H1 (cell line): ENCODE measurements around the gene STXBP5.

ENCODE experiments used
- CTCF ChIP-seq, 3 experiments: IDR thresholded peaks; 1 replicate in 2 of 3; 2 replicates in 1 of 3; pipeline versions ENCODE4 v1.5.1 to v1.6.1; 2011; ENCODE audit warnings: low read length in 3 of 3, mild to moderate bottlenecking in 3 of 3, inconsistent platforms in 2 of 3, low read depth in 1 of 3, moderate library complexity in 1 of 3; ENCODE audit not compliant: insufficient read depth in 1 of 3; ENCODE audit errors: control extremely low read depth in 1 of 3
- TAF1 ChIP-seq: IDR thresholded peaks from 2 replicates; pipeline ENCODE4 v1.6.1; 2011; ENCODE audit warnings: mild to moderate bottlenecking, low read depth, low read length

DNA sequence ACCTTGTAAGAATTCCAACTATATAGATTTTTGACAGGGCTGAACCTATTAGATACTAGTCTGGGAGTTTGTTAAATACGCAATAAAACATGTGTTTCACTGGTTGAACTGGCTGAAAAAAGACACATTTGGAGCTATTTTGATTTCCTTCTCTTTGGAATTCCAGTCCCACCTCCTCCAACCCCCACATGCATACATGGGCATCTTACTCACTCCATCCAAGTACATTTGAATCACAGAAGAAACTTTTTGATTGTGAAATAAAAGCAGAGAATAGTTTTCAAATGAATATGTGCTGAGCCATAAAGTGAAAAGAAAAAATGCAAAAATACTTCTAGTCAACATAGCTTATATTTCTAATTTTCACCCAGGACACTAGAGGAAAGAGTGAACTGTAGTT lies 33.9 kb upstream of the STXBP5 start:
- TF ChIP-seq CTCF (IDR thresholded peaks at IDR 0.05; ENCODE audit: control extremely low read depth in 1 of 3, insufficient read depth in 1 of 3, low read depth in 1 of 3, low read length in 3 of 3) (no peak), TAF1 (no peak)
